HG03095 (cell line): Measurements from ENCODE around the gene TAS2R14.

ENCODE experiments used
- ATAC-seq: cut with Tn5 transposase; IDR thresholded peaks from one replicate; pipeline ENCODE4 v1.9.1; 2021; ENCODE audit warnings: moderate library complexity; ENCODE audit not compliant: unreplicated experiment

The TAS2R14 gene

DNA sequence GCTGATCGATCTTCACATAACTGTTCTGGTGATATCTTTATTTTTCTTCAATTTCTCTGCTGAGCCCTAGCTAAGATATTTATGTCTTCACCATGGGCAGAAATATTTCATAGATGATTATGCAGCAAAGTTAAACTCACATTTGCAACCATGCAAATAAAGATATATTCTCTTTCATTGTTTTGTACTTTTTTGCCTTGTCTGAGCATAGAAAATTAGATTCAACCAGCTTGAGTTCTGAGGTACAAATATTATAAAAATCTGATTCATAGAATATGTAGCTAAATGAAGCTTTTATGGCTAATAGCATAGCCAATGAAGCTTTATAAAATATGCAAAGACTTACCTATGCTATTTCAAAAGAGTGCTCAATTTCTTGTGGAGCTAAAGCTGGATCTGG, 29.6 kb downstream of the TAS2R14 start, which contains the start of gene TAS2R13:
TSS of gene TAS2R13 (minus strand) at position 101 of the 400 bp plus-strand sequence. CDS start 264 bp downstream, outside the sequence.
- no peak for ATAC-seq

DNA sequence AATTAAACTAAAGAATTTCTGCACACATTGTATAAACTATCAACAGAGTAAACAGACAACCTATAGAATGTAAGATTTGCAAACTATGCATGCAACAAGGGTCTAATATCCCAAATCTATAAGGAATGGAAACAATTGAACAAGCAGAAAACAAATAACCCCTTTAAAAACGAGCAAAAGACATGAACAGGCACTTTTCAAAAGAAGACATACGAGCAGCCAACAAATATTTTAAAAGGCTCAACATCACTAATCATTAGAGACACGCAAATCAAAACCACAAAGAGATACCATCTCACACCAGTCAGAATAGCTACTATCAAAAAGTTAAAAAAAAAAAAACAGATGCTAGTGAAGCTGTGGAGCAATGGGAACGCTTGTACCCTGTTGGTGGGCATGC, 34.4 kb downstream of the TAS2R14 start:
- ATAC-seq = no peak

DNA sequence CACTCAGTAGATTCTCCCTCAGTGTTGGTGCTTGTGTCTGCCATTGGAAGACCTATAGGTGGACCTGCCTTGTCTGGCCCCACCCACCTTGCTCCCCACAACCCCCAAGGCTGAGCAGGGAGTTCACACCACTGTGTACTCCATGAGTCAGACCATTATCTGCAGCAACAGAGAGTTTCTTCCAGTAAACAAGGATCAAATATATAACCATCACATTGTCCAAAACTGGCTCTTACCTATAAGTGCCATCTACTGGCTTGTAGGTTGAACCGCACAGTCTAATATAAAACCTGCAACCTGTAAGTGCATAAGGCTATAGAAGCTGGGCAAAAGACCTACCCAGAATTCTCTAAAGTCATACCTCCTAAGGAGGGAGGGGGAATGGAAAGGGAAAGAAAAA, 37.6 kb downstream of the TAS2R14 start:
- no peak for ATAC-seq

DNA sequence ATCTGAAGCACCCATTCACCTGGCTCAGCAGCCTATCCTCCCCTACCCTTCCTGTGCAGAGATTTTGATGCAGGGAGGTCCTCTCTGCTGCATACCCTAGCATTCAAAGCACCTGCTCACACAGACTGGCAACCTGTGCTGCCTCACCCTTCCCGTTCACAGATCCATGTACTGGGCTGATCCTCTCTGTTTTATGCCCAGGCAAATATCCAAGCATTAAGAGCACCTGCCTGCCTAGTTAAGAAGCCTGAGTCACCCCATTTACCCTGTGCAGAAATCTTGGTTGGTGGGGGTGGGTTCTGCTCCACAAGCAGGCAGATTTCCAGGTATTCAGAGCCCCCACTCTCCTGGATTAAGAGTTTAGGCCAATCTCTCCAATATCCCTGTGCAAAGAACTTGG, 38.1 kb downstream of the TAS2R14 start:
- no peak for ATAC-seq

DNA sequence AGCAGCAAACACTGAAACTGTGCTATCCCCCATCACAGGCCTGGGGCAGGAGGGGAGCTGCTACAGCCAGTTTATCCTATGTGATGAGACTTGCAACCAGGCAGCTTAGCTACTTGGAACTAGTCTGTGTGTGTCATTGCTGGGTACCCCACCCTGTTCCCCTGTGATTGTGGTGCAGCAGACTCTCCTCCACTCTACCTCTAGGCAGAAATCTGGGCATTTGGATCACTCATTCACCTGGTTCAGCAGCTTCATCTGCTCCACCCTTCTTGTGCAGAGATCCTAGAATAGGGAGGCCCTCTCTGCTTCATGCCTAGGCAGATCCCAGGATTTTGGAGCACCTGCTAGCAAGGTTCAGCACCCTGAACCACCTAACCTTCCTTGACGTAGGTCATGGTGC, 38.5 kb downstream of the TAS2R14 start:
- no peak for ATAC-seq

DNA sequence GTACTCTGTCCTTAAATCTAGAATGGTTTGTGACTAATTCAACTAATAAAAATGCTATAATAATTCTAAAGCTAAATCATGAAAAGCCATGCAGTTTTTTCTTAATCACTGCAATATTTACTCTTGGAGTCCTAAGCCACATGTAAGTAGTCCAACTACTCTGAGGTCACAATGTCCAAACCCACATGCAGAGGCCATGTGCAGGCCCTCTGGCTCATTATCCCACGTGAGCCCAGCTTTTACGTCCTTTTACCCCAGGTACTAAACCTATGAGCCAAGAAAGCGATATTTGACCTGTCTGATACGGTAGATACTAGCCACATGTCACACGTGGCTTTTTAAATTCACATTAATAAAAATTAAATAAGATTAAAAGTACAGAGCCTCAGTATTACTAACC, 42.2 kb downstream of the TAS2R14 start:
- ATAC-seq = no peak

DNA sequence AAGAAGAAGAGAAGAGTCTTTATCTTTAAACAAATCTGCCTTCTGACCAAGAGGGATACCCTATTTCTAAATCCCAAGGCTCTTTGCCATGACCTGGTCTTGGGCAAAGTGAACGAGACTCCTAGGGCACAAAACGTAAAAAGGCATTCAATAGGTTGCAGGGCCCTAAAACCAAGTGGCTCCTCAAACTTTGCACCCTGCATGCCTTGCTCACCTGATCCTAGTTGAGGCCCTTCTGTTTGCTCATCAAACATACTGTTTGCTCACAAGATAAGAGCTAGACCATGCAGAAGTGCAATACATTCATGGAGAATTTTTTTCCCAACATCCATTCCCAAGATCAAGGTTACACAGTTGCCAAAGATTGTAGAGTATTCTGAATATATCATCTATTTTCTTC, 47.1 kb downstream of the TAS2R14 start:
- no peak for ATAC-seq

DNA sequence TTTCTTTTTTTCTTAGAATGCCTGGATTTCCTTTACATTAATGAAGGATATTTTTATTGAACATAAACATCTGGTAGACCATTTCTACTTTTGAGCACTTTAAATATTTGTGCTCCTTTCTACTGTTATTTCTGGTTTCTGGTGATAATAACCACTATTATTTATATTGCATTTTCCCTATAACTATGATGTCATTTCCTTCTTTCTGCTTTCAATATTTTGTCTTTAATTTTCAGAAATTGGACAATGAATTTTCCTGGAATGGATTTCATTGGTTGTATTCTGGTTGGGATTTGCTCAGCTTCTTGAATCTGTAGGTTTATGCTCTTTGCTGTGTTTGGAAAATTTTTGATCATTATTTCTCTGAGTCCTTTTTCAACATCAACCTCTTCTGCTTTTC, 49.8 kb downstream of the TAS2R14 start:
- no peak for ATAC-seq
